GM23248 (cell line): ENCODE measurements around the gene FAT1. TPM values are rescaled to one million over a fixed set of nuclear protein-coding genes. Genes with fewer than 3 reads are reported as not detected.
A peak's percentile ranks its signal among the peaks of the same experiment; 100 is the strongest.

ENCODE experiments used
- DNase-seq: peaks from one replicate; pipeline ENCODE4 v3.0.0-alpha.2; 2015
- H2AFZ ChIP-seq: fragments of 200-600 bp; sonication (generic); 2 replicates; pipeline ENCODE4 v1.6.1; 2016; ENCODE audit warnings: antibody characterized with exemption
- H3F3A ChIP-seq: fragments of 200-600 bp; sonication (generic); 2 replicates; pipeline ENCODE4 v1.6.1; 2016; ENCODE audit warnings: mild to moderate bottlenecking, antibody characterized with exemption, mixed run types; ENCODE audit not compliant: insufficient read depth
- H3K27ac ChIP-seq: fragments of 200-600 bp; sonication (generic); 2 replicates; pipeline ENCODE4 v1.5.1; 2016; ENCODE audit warnings: mild to moderate bottlenecking
- H3K27me3 ChIP-seq: fragments of 200-600 bp; sonication (generic); replicated peaks from 2 replicates; pipeline ENCODE4 v1.6.1; 2016; ENCODE audit warnings: mild to moderate bottlenecking; ENCODE audit not compliant: insufficient read depth
- H3K36me3 ChIP-seq: fragments of 200-600 bp; sonication (generic); 2 replicates; pipeline ENCODE4 v1.6.1; 2016; ENCODE audit warnings: low read depth, mild to moderate bottlenecking
- H3K4me1 ChIP-seq: fragments of 200-600 bp; sonication (generic); 2 replicates; pipeline ENCODE4 v1.6.1; 2016; ENCODE audit warnings: mild to moderate bottlenecking; ENCODE audit not compliant: insufficient read depth
- H3K4me2 ChIP-seq: fragments of 200-600 bp; sonication (generic); one replicate; pipeline ENCODE4 v1.6.1; 2016; ENCODE audit warnings: mild to moderate bottlenecking; ENCODE audit not compliant: unreplicated experiment
- H3K4me3 ChIP-seq: fragments of 200-600 bp; sonication (generic); 2 replicates; pipeline ENCODE4 v1.5.1; 2016; ENCODE audit warnings: mild to moderate bottlenecking
- H3K79me2 ChIP-seq: fragments of 200-600 bp; sonication (generic); 2 replicates; pipeline ENCODE4 v1.6.1; 2016; ENCODE audit warnings: mild to moderate bottlenecking; ENCODE audit not compliant: insufficient read depth
- H3K9ac ChIP-seq: fragments of 200-600 bp; sonication (generic); 2 replicates; pipeline ENCODE4 v1.6.1; 2016; ENCODE audit warnings: mild to moderate bottlenecking
- H3K9me2 ChIP-seq: fragments of 200-600 bp; sonication (generic); 2 replicates; pipeline ENCODE4 v1.6.1; 2016; ENCODE audit warnings: mixed run types, mild to moderate bottlenecking, moderate library complexity; ENCODE audit not compliant: insufficient read depth
- H3K9me3 ChIP-seq: fragments of 200-600 bp; sonication (generic); one replicate; pipeline ENCODE4 v1.6.1; 2017; ENCODE audit warnings: low read depth
- H4K20me1 ChIP-seq: fragments of 200-600 bp; sonication (generic); 2 replicates; pipeline ENCODE4 v1.6.0; 2016; ENCODE audit not compliant: insufficient read depth
- EZH2 ChIP-seq: fragments of 200-600 bp; sonication (generic); IDR thresholded peaks from 2 replicates; pipeline ENCODE4 v1.6.1; 2018; ENCODE audit warnings: antibody characterized with exemption, mild to moderate bottlenecking; ENCODE audit not compliant: insufficient read depth, poor library complexity, severe bottlenecking
- EZH2phosphoT487 ChIP-seq: fragments of 200-600 bp; sonication (generic); IDR thresholded peaks from 2 replicates; pipeline ENCODE4 v1.6.1; 2018; ENCODE audit warnings: antibody characterized with exemption, moderate library complexity, mild to moderate bottlenecking, low read depth; ENCODE audit not compliant: insufficient read depth
- WGBS, 2 experiments: methylation state at CpG; one replicate each; pipeline ENCODE4 v1.1.6; 2015 to 2017; ENCODE audit warnings: low lambda C conversion rate in 2 of 2, low coverage in 1 of 2; ENCODE audit errors: missing lambda C conversion rate in 2 of 2; 5-methylcytosine and 5-hydroxymethylcytosine counted together
- in situ Hi-C: fragments of 300-500 bp; cut with MboI; formaldehyde crosslinking; loops from 2 replicates; pipeline ENCODE4 v1.15.0; 2020
- polyA plus RNA-seq: library from polyadenylated mRNA; unstranded; fragments of >200 nt; fragmentation: Nextera tagmentation; extraction: Ambion mirVana; gene quantifications from 2 replicates; pipeline ENCODE4 v1.2.1, GENCODE V29; 2016
- total RNA-seq: library from RNA; depleted of rRNA; stranded (reverse); fragments of >200 nt; shearing (Covaris generic); gene quantifications from 2 replicates; pipeline ENCODE4 v1.2.3, GENCODE V29; 2014

FAT1 gene
- total and polyA plus RNA-seq, 2 experiments from 2014 or later = 53.3 to 250 TPM

- Histone ChIP-seq H3K9me2 (no peaks in the 10 kb centered on the region), H3K4me2 (peak overlapping the region; percentile 96), H3K4me1 (peaks cover 31% of the 10 kb centered on the region), H3F3A (peaks cover 35% of the 10 kb centered on the region), H3K36me3 (no peaks in the 10 kb centered on the region), H3K4me3 (peak overlapping the region; percentile 88), H3K79me2 (peaks cover 66% of the 10 kb centered on the region), H3K9ac (peak overlapping the region; percentile 92), H3K27ac (peak overlapping the region; percentile 86), H3K9me3 (no peaks in the 10 kb centered on the region), H4K20me1 (no peaks in the 10 kb centered on the region), H2AFZ (peak overlapping the region; percentile 88), H3K27me3 (no peaks in the 10 kb centered on the region)
- WGBS, 2 experiments = 1% methylated on average over 19 of the region's 19 CpGs
- peak; percentile 58 for DNase-seq
- TF ChIP-seq EZH2 (no peak), EZH2phosphoT487 (no peak)
- in situ Hi-C loops = loop anchor here (25.0 kb wide), 1 partner anchor 862 kb away; no protein-coding TSS in a partner anchor
These were observed 1.3 kb upstream of the FAT1 start for GRCh38 chr4:186724864-186725468.

DNA sequence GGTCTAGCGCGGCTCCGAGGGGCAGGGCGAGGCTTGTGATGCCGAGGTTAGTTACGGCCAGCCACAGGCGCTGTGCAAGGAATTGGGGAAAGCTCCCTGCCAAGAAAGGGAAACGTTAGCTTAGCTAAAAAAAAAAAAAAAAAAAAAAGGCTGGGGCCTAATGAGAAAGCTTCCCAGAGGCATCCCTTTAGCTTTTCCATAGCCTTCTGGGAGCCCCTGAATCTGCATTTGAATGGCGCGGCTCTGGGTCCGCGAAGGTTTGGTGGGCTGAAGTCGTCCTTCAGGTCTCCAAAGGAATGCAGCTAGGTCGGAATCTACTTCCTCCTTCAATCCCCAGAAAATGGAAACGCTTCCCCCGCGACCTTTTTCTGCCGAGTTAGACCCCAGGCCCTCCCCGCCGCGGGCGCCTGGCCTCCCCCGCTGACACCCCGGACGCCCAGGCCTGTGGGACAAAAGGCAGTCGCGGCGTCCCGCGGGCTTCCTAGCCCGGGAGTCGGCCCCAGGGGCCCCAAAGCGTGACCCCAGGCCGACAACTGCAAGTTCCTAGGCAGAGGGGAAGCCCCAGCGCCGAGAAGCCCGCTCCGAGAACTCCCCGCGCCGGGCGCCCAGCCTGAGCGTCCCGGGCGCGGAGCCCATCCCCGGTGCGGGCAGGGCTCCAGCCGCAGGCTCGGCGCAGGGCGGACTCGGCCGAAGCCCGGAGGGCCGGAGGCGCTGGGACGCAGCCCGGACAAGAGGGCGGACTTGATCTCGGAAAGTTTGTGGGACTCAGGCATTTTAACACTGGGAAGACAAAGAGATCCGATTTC lies 605 bp upstream of the FAT1 start:
- peaks cover 73% of the 10 kb centered on the region for H3K79me2 ChIP-seq
- peak overlapping the region; percentile 88 for H3K4me3 ChIP-seq
- H4K20me1 ChIP-seq = 0 out of 2 replicates have a peak, but pooled peaks cover 5% of the 10 kb centered on the region
- peaks cover 33% of the 10 kb centered on the region for H3F3A ChIP-seq
- in situ Hi-C loops = loop anchor here (25.0 kb wide), 1 partner anchor 863 kb away; no protein-coding TSS in a partner anchor
- TF ChIP-seq EZH2 = no peak
- no peak for TF ChIP-seq EZH2phosphoT487
- H3K9me3 ChIP-seq = peaks cover 4% of the 10 kb centered on the region
- DNase-seq = peak; percentile 76
- H3K27ac ChIP-seq = peak overlapping the region; percentile 86
- H3K27me3 ChIP-seq = no peaks in the 10 kb centered on the region
- WGBS, 2 experiments = 0 to 2% methylated on average over 61 to 62 of the region's 62 CpGs
- peaks cover 30% of the 10 kb centered on the region for H3K4me1 ChIP-seq
- H3K9ac ChIP-seq = peak overlapping the region; percentile 92
- no peaks in the 10 kb centered on the region for H3K9me2 ChIP-seq
- H3K36me3 ChIP-seq = no peaks in the 10 kb centered on the region
- H2AFZ ChIP-seq = peak overlapping the region; percentile 88
- H3K4me2 ChIP-seq = peak overlapping the region; percentile 96

- 1 to 3% methylated on average over 16 of the region's 16 CpGs for WGBS, 2 experiments
- peak overlapping the region; percentile 86 for H3K27ac ChIP-seq
- H3K9ac ChIP-seq = peak overlapping the region; percentile 92
- H3K4me2 ChIP-seq = peak overlapping the region; percentile 96
- H3K9me3 ChIP-seq = peaks cover 8% of the 10 kb centered on the region
- H3K4me3 ChIP-seq = peak overlapping the region; percentile 88
- H3K79me2 ChIP-seq = peaks cover 87% of the 10 kb centered on the region
- H2AFZ ChIP-seq = peak overlapping the region; percentile 88
- no peaks in the 10 kb centered on the region for H3K27me3 ChIP-seq
- H4K20me1 ChIP-seq = 0 out of 2 replicates have a peak, but pooled peaks cover 9% of the 10 kb centered on the region
- peak; percentile 69 for DNase-seq
- H3K4me1 ChIP-seq = peaks cover 16% of the 10 kb centered on the region; the same call in 1 of the 2 replicates
- no peaks in the 10 kb centered on the region for H3K36me3 ChIP-seq
- TF ChIP-seq EZH2phosphoT487 (no peak), EZH2 (no peak)
- in situ Hi-C loops = loop anchor here (25.0 kb wide), 1 partner anchor 864 kb away; no protein-coding TSS in a partner anchor
- H3K9me2 ChIP-seq = no peaks in the 10 kb centered on the region
- peaks cover 19% of the 10 kb centered on the region for H3F3A ChIP-seq
These were observed 812 bp downstream of the FAT1 start for GRCh38 chr4:186722796-186723291.
